ENCODE measurements around the gene MRPS22.

The MRPS22 gene

DNA sequence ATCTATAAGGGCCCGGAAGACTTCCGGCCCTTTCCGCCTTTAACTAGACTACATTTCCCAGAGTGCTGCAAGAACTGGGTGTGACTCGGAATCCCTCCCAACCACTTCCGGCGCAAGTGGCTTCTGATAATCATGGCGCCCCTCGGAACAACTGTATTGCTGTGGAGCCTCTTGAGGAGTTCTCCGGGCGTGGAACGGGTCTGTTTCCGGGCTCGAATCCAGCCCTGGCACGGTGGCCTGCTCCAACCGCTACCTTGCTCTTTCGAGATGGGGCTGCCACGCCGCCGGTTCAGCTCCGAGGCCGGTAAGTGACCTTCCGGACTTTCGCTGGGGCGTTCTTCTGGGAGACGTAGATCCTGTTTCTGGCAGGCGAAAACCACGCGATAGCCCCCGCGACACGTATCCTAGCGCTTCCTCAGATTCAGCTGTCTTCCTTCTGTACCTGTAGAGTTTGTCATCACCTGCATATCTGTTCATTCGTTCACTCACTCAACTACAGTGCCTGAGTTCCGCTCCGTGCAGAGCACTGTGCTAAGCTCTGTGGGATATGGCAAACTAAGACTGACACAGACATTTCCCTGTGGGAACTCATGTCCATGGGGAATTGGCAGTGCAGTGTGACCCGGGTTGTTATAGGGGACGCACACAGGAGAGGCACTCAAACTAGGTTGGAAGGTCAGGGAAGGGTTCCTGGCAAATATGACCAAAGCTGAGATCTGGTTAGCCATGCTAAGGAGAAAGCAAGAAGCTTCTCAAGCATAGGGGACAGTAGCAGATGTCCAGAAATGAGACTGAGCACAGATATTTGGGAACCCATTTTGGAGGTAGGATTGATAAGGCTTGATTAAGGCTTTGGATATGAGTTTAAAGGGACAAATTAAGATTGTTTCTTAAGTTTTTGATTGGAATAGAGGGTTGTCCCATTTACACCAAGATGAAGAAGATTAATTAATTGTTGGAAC is at the start of gene MRPS22:
MRPS22 (plus strand) TSS at position 126 of the 962 bp plus-strand sequence; CDS start at position 133, 7 bp downstream.
- peak within 1 kb of the TSS; percentile 66 for H3K27ac ChIP-seq
- TF ChIP-seq, protein P1, sequence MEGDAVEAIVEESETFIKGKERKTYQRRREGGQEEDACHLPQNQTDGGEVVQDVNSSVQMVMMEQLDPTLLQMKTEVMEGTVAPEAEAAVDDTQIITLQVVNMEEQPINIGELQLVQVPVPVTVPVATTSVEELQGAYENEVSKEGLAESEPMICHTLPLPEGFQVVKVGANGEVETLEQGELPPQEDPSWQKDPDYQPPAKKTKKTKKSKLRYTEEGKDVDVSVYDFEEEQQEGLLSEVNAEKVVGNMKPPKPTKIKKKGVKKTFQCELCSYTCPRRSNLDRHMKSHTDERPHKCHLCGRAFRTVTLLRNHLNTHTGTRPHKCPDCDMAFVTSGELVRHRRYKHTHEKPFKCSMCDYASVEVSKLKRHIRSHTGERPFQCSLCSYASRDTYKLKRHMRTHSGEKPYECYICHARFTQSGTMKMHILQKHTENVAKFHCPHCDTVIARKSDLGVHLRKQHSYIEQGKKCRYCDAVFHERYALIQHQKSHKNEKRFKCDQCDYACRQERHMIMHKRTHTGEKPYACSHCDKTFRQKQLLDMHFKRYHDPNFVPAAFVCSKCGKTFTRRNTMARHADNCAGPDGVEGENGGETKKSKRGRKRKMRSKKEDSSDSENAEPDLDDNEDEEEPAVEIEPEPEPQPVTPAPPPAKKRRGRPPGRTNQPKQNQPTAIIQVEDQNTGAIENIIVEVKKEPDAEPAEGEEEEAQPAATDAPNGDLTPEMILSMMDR (conservative IDR thresholded peaks at IDR 0.05), result no peak

- TF ChIP-seq, protein P1 (conservative IDR thresholded peaks at IDR 0.05), result no peak
- H3K27ac ChIP-seq, result no peak overlapping the region
These were observed 48.8 kb upstream of the MRPS22 start for GRCh38 chr3:139295040-139295439.

GRCh38 chr3:139296141-139296718 is 47.6 kb upstream of the MRPS22 start:
- no peak overlapping the region for H3K27ac ChIP-seq
- TF ChIP-seq, protein P1 (conservative IDR thresholded peaks at IDR 0.05), result no peak

DNA sequence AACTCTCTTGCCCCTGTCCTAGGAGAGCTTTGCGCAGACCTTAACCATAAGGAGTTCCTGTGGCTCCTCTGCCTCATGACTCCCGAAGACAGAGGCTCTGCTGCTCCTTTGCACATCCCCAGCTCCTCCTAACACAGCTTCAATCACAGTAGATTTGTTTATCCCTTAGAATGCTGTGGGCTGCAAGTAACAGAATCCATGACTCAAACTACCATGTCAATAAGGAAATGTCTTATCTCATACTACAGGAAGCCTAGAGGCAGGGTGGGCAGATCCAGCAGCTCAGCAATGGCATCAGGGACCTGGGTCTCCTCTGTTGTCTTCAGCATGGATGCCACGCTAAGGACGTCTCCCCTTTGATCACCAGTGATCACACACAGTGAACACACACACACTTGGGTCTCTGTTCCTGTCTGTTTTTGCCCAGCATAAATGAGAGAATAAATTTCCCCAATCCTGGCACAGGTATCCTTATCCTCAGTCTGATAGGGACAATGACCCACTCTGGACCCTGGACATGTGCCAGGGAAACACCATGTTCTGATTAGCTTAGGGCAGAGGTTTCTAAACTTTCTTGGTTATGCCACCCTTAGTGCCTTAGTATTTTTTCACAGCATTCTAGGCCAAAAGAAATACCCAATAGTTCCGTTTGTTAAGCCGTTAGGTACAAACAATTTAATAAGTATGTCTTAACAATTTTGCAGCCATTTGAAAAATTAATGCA is 46.1 kb upstream of the MRPS22 start:
- TF ChIP-seq, protein P1 (conservative IDR thresholded peaks at IDR 0.05), result no peak
- H3K27ac ChIP-seq, result no peak overlapping the region

- no peak overlapping the region for H3K27ac ChIP-seq
- TF ChIP-seq, protein P1 (conservative IDR thresholded peaks at IDR 0.05), result no peak
These were observed 44.3 kb upstream of the MRPS22 start for GRCh38 chr3:139299261-139300132.

DNA sequence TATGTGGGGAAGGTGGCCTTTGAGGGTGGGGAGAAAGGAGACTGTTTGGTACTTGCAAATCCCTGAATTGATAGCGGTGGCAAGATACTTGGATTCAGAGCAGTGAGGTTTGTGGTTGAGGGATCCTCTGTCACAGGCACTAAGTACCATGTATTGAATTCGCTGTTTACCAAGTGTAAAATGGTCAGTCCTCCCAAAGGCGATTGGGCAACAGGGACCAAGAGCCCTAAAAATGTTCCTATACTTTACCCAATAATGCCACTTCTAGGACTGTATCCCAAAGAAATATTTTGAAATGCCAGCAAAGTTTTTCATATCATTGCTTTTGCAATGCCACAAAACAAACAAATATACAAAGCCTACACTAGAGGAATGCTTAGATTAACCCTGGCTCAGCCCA is 43.4 kb upstream of the MRPS22 start:
- no peak overlapping the region for H3K27ac ChIP-seq
- TF ChIP-seq, protein P1 (conservative IDR thresholded peaks at IDR 0.05), result no peak

Data from VCaP (cell line).